ENCODE data around the gene ALDH16A1. TPM values are rescaled to one million over a fixed set of nuclear protein-coding genes. Genes with fewer than 3 reads are reported as not detected.

Gene ALDH16A1
- polyA plus RNA-seq, 1 donor (not counting 4 experiments of a cell fraction or from before 2014, with no cell fraction given) = 7.1 TPM

DNA sequence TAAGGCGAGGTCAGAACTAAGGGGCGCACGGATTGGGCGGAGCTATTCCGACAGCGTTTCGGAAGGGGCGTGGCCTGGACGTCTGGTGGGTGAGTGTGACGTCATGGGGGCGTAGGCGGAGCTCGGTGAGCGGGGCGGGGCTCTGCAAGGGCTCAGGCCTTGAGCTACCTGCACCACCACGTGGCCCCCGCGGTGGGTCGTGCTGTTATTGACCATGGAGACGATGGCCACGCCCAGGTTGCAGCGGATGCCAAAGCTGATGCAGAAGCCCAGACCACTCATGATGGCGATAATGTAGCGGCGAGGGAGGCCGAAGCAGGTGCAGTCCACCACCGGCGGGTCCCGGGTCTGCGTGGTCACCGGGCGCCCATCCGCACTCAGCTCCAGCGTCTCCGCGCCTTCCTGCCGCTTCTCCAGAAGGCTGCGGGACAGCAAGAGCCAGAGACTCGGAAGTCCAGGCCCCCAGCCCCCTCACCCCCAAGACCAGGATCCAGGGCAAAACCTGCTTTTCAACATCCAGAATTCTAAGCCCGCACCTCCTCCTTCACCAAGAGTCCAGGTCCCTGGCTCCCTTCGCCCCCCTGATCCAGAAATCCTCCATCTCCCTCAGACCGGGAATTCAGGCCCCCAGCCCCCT is 16.5 kb upstream of the ALDH16A1 start:
- TF ChIP-seq, protein P1, sequence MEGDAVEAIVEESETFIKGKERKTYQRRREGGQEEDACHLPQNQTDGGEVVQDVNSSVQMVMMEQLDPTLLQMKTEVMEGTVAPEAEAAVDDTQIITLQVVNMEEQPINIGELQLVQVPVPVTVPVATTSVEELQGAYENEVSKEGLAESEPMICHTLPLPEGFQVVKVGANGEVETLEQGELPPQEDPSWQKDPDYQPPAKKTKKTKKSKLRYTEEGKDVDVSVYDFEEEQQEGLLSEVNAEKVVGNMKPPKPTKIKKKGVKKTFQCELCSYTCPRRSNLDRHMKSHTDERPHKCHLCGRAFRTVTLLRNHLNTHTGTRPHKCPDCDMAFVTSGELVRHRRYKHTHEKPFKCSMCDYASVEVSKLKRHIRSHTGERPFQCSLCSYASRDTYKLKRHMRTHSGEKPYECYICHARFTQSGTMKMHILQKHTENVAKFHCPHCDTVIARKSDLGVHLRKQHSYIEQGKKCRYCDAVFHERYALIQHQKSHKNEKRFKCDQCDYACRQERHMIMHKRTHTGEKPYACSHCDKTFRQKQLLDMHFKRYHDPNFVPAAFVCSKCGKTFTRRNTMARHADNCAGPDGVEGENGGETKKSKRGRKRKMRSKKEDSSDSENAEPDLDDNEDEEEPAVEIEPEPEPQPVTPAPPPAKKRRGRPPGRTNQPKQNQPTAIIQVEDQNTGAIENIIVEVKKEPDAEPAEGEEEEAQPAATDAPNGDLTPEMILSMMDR (optimal IDR thresholded peaks at IDR 0.05 in 1 of 3, IDR thresholded peaks at IDR 0.05 in 1 of 3, conservative IDR thresholded peaks at IDR 0.05 in 1 of 3; ENCODE audit: extremely low read depth in 1 of 3, insufficient read depth in 2 of 3, low read length in 3 of 3) = no peak
- TF ChIP-seq EZH2 (IDR thresholded peaks at IDR 0.05; ENCODE audit: low read length) = peak; percentile 23
- H3K4me1 ChIP-seq (ENCODE audit: control insufficient read depth, extremely low read depth, insufficient read depth, low read length) = no peaks in the 10 kb centered on the region
- no peak for FAIRE-seq
- DNase-seq (ENCODE audit: low read depth, low spot score) = no peak
- H4K20me1 ChIP-seq (ENCODE audit: control insufficient read depth, extremely low read depth, insufficient read depth, low read length) = no peaks in the 10 kb centered on the region
- H3K36me3 ChIP-seq (ENCODE audit: control insufficient read depth in 2 of 2, extremely low read depth in 1 of 2, insufficient read depth in 2 of 2, low read length in 2 of 2) = no peaks in the 10 kb centered on the region
- dilution Hi-C loops (cut with MboI; ENCODE audit: extremely low pct_ligation_motif_present, low sequenced_read_pairs) = no loop called here
- no peaks in the 10 kb centered on the region for H3K9me1 ChIP-seq (ENCODE audit: control insufficient read depth, extremely low read depth, insufficient read depth, low read length)
- H2AFZ ChIP-seq (ENCODE audit: control insufficient read depth, low read length) = no peak overlapping the region
- H3K9ac ChIP-seq (ENCODE audit: control insufficient read depth, extremely low read depth, insufficient read depth, low read length) = no peak overlapping the region
- H3K4me3 ChIP-seq (ENCODE audit: control insufficient read depth in 2 of 3, extremely low read depth in 1 of 3, insufficient read depth in 2 of 3, low read depth in 1 of 3, low read length in 3 of 3) = no peak overlapping the region
- no peaks in the 10 kb centered on the region for H3K79me2 ChIP-seq (ENCODE audit: control insufficient read depth, insufficient read depth, low read length)
- no peaks in the 10 kb centered on the region for H3K9me3 ChIP-seq (ENCODE audit: control insufficient read depth, low read depth, low read length)
- H3K27ac ChIP-seq (ENCODE audit: control insufficient read depth, insufficient read depth, low read length) = no peak overlapping the region
- no peak overlapping the region for H3K4me2 ChIP-seq (ENCODE audit: control insufficient read depth, extremely low read depth, insufficient read depth, low read depth, low read length)
- H3K27me3 ChIP-seq (ENCODE audit: control insufficient read depth, extremely low read depth, insufficient read depth, low read length) = peaks cover 97% of the 10 kb centered on the region

DNA sequence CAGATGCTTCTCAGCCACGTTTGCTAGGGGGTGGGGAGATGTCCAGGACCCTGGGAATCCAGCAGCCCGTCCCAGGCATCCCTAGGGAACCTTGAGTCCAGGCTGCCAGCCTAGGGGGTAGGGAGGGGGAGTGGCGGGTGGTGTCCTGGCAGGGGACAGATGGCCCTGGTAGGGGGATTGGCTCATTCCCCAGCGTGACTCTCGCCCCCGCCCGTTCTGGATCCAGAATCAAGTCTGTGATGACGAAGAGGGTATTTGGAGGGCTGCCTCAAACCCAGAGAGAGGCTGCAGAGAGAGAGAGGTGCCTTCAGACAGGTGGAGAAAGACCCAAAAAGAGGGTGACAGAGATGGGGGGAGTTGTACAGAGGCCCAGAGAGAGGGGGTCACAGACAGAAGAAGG is 15.8 kb upstream of the ALDH16A1 start:
- DNase-seq (ENCODE audit: low read depth, low spot score) (no peak), FAIRE-seq (no peak)
- no peaks in the 10 kb centered on the region for H3K9me1 ChIP-seq (ENCODE audit: control insufficient read depth, extremely low read depth, insufficient read depth, low read length)
- no peaks in the 10 kb centered on the region for H3K79me2 ChIP-seq (ENCODE audit: control insufficient read depth, insufficient read depth, low read length)
- H3K27me3 ChIP-seq (ENCODE audit: control insufficient read depth, extremely low read depth, insufficient read depth, low read length) = peaks cover 97% of the 10 kb centered on the region
- H3K4me3 ChIP-seq (ENCODE audit: control insufficient read depth in 2 of 3, extremely low read depth in 1 of 3, insufficient read depth in 2 of 3, low read depth in 1 of 3, low read length in 3 of 3) = no peak overlapping the region
- H2AFZ ChIP-seq (ENCODE audit: control insufficient read depth, low read length) = no peak overlapping the region
- TF ChIP-seq EZH2 (IDR thresholded peaks at IDR 0.05; ENCODE audit: low read length) = peak; percentile 24
- TF ChIP-seq, protein P1 (optimal IDR thresholded peaks at IDR 0.05 in 1 of 3, IDR thresholded peaks at IDR 0.05 in 1 of 3, conservative IDR thresholded peaks at IDR 0.05 in 1 of 3; ENCODE audit: extremely low read depth in 1 of 3, insufficient read depth in 2 of 3, low read length in 3 of 3) = no peak
- H3K9ac ChIP-seq (ENCODE audit: control insufficient read depth, extremely low read depth, insufficient read depth, low read length) = no peak overlapping the region
- H3K9me3 ChIP-seq (ENCODE audit: control insufficient read depth, low read depth, low read length) = no peaks in the 10 kb centered on the region
- no peak overlapping the region for H3K4me2 ChIP-seq (ENCODE audit: control insufficient read depth, extremely low read depth, insufficient read depth, low read depth, low read length)
- no peaks in the 10 kb centered on the region for H4K20me1 ChIP-seq (ENCODE audit: control insufficient read depth, extremely low read depth, insufficient read depth, low read length)
- dilution Hi-C loops (cut with MboI; ENCODE audit: extremely low pct_ligation_motif_present, low sequenced_read_pairs) = no loop called here
- peaks cover 1% of the 10 kb centered on the region for H3K4me1 ChIP-seq (ENCODE audit: control insufficient read depth, extremely low read depth, insufficient read depth, low read length)
- no peak overlapping the region for H3K27ac ChIP-seq (ENCODE audit: control insufficient read depth, insufficient read depth, low read length)
- no peaks in the 10 kb centered on the region for H3K36me3 ChIP-seq (ENCODE audit: control insufficient read depth in 2 of 2, extremely low read depth in 1 of 2, insufficient read depth in 2 of 2, low read length in 2 of 2)
